CD4-positive, alpha-beta T cell (primary cell): Measurements from ENCODE around the gene PSAT1. TPM values are rescaled to one million over a fixed set of nuclear protein-coding genes. Genes with fewer than 3 reads are reported as not detected.

Experiments
- ATAC-seq: fragments of 200-7000 bp; cut with Tn5 transposase; one replicate; pipeline ENCODE4 v1.10.0; 2022; ENCODE audit warnings: mild to moderate bottlenecking; ENCODE audit not compliant: poor library complexity
- CTCF ChIA-PET: fragments of 350-600 bp; sonication (Branson Sonifier 250); formaldehyde crosslinking; loops from one replicate; lab custom pipeline; 2021; ENCODE audit warnings: antibody characterized with exemption, inconsistent platforms; lab: Charles Lee
- POLR2A ChIA-PET: fragments of 350-600 bp; sonication (Branson Sonifier 250); formaldehyde crosslinking; loops from one replicate; lab custom pipeline; 2021; ENCODE audit warnings: antibody characterized with exemption, inconsistent platforms; lab: Charles Lee
- DNase-seq, 14 experiments: peaks; one replicate each; pipeline ENCODE4 v3.0.0-alpha.2; 2013 to 2020; ENCODE audit warnings: mixed read lengths in 2 of 14
- H3K27ac ChIP-seq, 2 donors: one replicate each; pipeline versions ENCODE4 v1.5.1 to v1.7.0; 2013; ENCODE audit warnings: low read length in 2 of 2, low read depth in 1 of 2, mild to moderate bottlenecking in 1 of 2
- H3K27me3 ChIP-seq, 2 experiments: 1 replicate in 1 of 2; 2 replicates in 1 of 2; pipeline versions ENCODE4 v1.6.1 to v1.7.0; 2013; ENCODE audit warnings: low read length in 2 of 2, control low read depth in 1 of 2, mild to moderate bottlenecking in 1 of 2, moderate library complexity in 1 of 2; ENCODE audit not compliant: insufficient read depth in 2 of 2, control insufficient read depth in 1 of 2
- H3K36me3 ChIP-seq: one replicate; pipeline ENCODE4 v1.6.1; 2013; ENCODE audit warnings: low read length, control low read depth; ENCODE audit not compliant: insufficient read depth
- H3K4me1 ChIP-seq: one replicate; pipeline ENCODE4 v1.6.1; 2013; ENCODE audit warnings: low read length, control low read depth; ENCODE audit not compliant: insufficient read depth
- H3K4me3 ChIP-seq: one replicate; pipeline ENCODE4 v1.5.1; 2013; ENCODE audit warnings: mild to moderate bottlenecking, low read length, moderate library complexity
- H3K9me3 ChIP-seq, 2 experiments: 1 replicate in 1 of 2; 2 replicates in 1 of 2; pipeline versions ENCODE4 v1.6.1 to v1.7.0; 2013; ENCODE audit warnings: low read length in 2 of 2, mild to moderate bottlenecking in 2 of 2, control low read depth in 1 of 2, moderate library complexity in 1 of 2; ENCODE audit not compliant: control insufficient read depth in 1 of 2, insufficient read depth in 1 of 2
- H3K27ac Mint-ChIP-seq: one replicate; pipeline ENCODE4 v1.8.0; 2020; ENCODE audit warnings: mixed read lengths
- H3K27me3 Mint-ChIP-seq: one replicate; pipeline ENCODE4 v1.8.0; 2021; ENCODE audit warnings: mixed read lengths
- H3K36me3 Mint-ChIP-seq: one replicate; pipeline ENCODE4 v1.8.0; 2021; ENCODE audit warnings: low read depth, mixed read lengths
- H3K4me1 Mint-ChIP-seq: one replicate; pipeline ENCODE4 v1.8.0; 2021; ENCODE audit warnings: low read depth, mixed read lengths
- H3K4me3 Mint-ChIP-seq: one replicate; pipeline ENCODE4 v1.8.0; 2020; ENCODE audit warnings: mild to moderate bottlenecking, mixed read lengths
- H3K9me3 Mint-ChIP-seq: one replicate; pipeline ENCODE4 v1.8.0; 2020; ENCODE audit warnings: mixed read lengths
- CTCF ChIP-seq: fragments of 200-600 bp; IDR thresholded peaks from one replicate; pipeline ENCODE4 v1.8.0; 2022; ENCODE audit warnings: antibody characterized with exemption, mild to moderate bottlenecking
- intact Hi-C, 2 experiments: fragments of 100-400 bp; cut with DNase I in 1 of 2; cut with micrococcal nuclease in 1 of 2; formaldehyde crosslinking; loops; one replicate each; pipeline versions ENCODE4 v1.15.1 to v1.9.0; 2023 to 2025; cut with DNase I, micrococcal nuclease
- total RNA-seq, 174 experiments: library from RNA in 2 of 174; stranded (reverse) in 2 of 174; gene quantifications; one replicate each; pipeline ENCODE4 v1.2.3 and lab custom pipeline; 2021 to 2026

The PSAT1 gene
- total RNA-seq, 2 experiments from 2014 or later = 0.30 to 0.61 TPM

GRCh38 chr9:78298046-78298765 lies 1.3 kb downstream of the PSAT1 start:
- H3K27me3 Mint-ChIP-seq = peaks cover 4% of the 10 kb centered on the region
- intact Hi-C loops = loop anchor here in 1 of 2 experiments (5.0 kb wide), 1 partner anchor 36 kb away; no protein-coding TSS in a partner anchor
- Histone ChIP-seq H3K27ac (no peak overlapping the region), H3K4me3 (peak overlapping the region; percentile 95), H3K9me3 (no peaks in the 10 kb centered on the region), H3K36me3 (no peaks in the 10 kb centered on the region), H3K4me1 (peaks cover 26% of the 10 kb centered on the region), H3K27me3 (no peaks in the 10 kb centered on the region)
- DNase-seq (no peak), ATAC-seq (no peak)
- ChIA-PET CTCF (interaction anchor here (2.1 kb wide), 1 partner anchor 12 kb away, joined by 6 read pairs; no protein-coding TSS in a partner anchor), POLR2A (interaction anchor here (0.6 to 2.3 kb wide), 4 partner anchors 62 to 1903 kb away, joined by 3 to 10 read pairs (median 5); partner anchors contain the start of genes CEP78 and VPS13A)
- H3K4me1 Mint-ChIP-seq = peaks cover 20% of the 10 kb centered on the region
- H3K4me3 Mint-ChIP-seq = peak overlapping the region; percentile 95
- TF ChIP-seq CTCF = no peak
- H3K27ac Mint-ChIP-seq = no peak overlapping the region
- H3K36me3 Mint-ChIP-seq = peaks cover 7% of the 10 kb centered on the region
- no peaks in the 10 kb centered on the region for H3K9me3 Mint-ChIP-seq

GRCh38 chr9:78300209-78300608 lies 3.3 kb downstream of the PSAT1 start:
- CTCF ChIA-PET = no interaction called here
- Histone ChIP-seq H3K9me3 (no peaks in the 10 kb centered on the region), H3K36me3 (no peaks in the 10 kb centered on the region), H3K4me3 (no peak overlapping the region), H3K27ac (no peak overlapping the region), H3K27me3 (no peaks in the 10 kb centered on the region), H3K4me1 (peaks cover 26% of the 10 kb centered on the region)
- POLR2A ChIA-PET = no interaction called here
- ATAC-seq (no peak), DNase-seq (no peak)
- intact Hi-C loops = no loop called here
- Mint-ChIP-seq H3K27ac (no peak overlapping the region), H3K9me3 (no peaks in the 10 kb centered on the region), H3K36me3 (peaks cover 23% of the 10 kb centered on the region), H3K4me1 (peaks cover 20% of the 10 kb centered on the region), H3K4me3 (peak overlapping the region; percentile 28), H3K27me3 (peaks cover 4% of the 10 kb centered on the region)
- no peak for TF ChIP-seq CTCF

- ATAC-seq = no peak
- CTCF ChIA-PET = interaction anchor here (0.8 kb wide), 1 partner anchor 11 kb away, joined by 3 read pairs; no protein-coding TSS in a partner anchor
These were observed 4.5 kb downstream of the PSAT1 start for GRCh38 chr9:78301466-78301865.

More at GRCh38 chr9:78301466-78301865, 4.5 kb downstream of the PSAT1 start:
- peaks cover 34% of the 10 kb centered on the region for H3K36me3 Mint-ChIP-seq
- no peak overlapping the region for H3K27ac Mint-ChIP-seq
- TF ChIP-seq CTCF = no peak
- H3K9me3 Mint-ChIP-seq = no peaks in the 10 kb centered on the region
- Histone ChIP-seq H3K9me3 (no peaks in the 10 kb centered on the region), H3K27ac (no peak overlapping the region), H3K4me1 (peaks cover 20% of the 10 kb centered on the region), H3K36me3 (peaks cover 2% of the 10 kb centered on the region), H3K27me3 (no peaks in the 10 kb centered on the region), H3K4me3 (no peak overlapping the region)
- H3K4me3 Mint-ChIP-seq = no peak overlapping the region
- peaks cover 16% of the 10 kb centered on the region for H3K4me1 Mint-ChIP-seq
- H3K27me3 Mint-ChIP-seq = peaks cover 4% of the 10 kb centered on the region
- intact Hi-C loops = no loop called here
- DNase-seq = no peak
- POLR2A ChIA-PET = no interaction called here
